Endometrial microvascular endothelial cells (primary cell): Measurements from ENCODE around the gene PHIP. TPM values are rescaled to one million over a fixed set of nuclear protein-coding genes. Genes with fewer than 3 reads are reported as not detected.

ENCODE experiments used
- in situ Hi-C: cut with HindIII; loops from 2 replicates; pipeline ENCODE4 v1.10.0; 2017; ENCODE audit warnings: low sequenced_read_pairs, low pct_unique_long_range_greater_than_20kb; ENCODE audit errors: inconsistent ontology term
- total RNA-seq: library from RNA; depleted of rRNA; stranded (reverse); fragments of >200 nt; gene quantifications from one replicate; pipeline ENCODE4 v1.2.3, GENCODE V29; 2015; ENCODE audit errors: inconsistent ontology term

The PHIP gene
- total RNA-seq, 1 donor from 2014 or later, result 12.1 TPM

- in situ Hi-C loops, result no loop called here
Observed at GRCh38 chr6:79072640-79073181, 5.3 kb downstream of the PHIP start.

DNA sequence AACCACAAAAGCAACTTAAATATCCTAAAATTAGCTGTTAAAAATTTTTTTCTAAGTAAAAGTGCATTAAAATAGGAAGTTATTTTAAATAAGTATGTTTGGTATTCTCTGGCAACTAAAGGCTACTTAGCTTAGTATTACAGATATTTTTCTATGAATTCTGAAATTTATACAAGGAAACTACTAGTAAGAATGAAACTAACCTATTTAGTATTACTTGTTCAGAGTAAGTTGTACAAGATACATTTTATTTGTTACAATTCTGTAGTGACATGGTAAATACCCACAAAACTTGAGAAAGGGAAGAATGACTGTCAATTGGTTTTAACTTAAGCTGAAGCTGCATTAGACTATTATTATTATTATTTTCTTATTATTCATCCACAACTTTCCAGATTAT is 6.5 kb downstream of the PHIP start:
- in situ Hi-C loops, result no loop called here

DNA sequence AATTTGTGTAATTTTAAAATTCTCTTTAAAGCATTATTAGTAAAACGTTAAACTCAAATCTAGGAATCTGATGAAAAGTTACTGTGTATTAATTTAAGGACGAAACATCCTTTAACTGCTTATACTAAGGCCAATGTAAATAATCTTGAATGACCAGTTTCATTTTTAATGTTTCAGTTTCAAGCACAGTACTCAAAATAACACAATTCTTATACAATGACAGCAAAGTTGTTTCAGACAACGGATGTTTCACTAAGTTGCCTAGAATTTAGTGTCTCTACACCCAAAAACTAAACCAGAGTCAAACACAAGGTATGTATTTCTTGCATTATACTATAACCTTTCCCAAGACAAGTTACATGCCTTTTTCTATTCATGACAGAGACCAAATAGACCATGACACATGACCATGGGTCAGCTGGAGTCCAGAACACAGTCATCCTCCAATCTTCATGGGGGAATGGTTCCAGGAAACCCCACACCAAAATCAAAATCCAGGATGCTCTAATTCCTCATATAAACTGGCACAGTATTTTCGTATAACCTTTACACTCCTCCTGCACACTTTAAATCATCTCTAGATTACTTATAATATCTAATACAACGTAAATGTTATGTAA is 7.7 kb downstream of the PHIP start:
- in situ Hi-C loops, result no loop called here

GRCh38 chr6:79066828-79067227 is 11.2 kb downstream of the PHIP start:
- in situ Hi-C loops, result no loop called here

GRCh38 chr6:79066330-79066729 is 11.7 kb downstream of the PHIP start:
- in situ Hi-C loops, result no loop called here

GRCh38 chr6:79065232-79065631 is 12.8 kb downstream of the PHIP start:
- in situ Hi-C loops, result no loop called here

DNA sequence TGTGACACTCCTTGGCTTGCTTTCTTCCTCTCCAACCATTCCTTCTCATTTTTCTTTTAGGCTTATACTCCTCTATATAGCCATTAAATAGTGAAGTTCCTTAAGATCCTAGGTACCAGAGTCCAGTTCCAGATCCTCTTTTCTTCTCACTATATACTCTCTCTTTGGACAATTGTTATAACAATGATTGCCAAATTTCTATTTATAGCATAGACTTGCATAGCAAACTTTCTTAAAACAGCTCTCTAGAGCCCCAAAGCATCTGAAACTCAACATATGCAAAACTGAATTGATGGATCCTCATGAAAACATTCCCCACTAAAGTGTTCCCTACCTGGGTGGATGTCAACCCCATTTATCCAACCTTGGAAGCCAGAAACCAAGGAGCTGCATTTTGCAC is 13.4 kb downstream of the PHIP start:
- in situ Hi-C loops, result no loop called here

- in situ Hi-C loops, result no loop called here
Observed at GRCh38 chr6:79062708-79063107, 15.3 kb downstream of the PHIP start.

DNA sequence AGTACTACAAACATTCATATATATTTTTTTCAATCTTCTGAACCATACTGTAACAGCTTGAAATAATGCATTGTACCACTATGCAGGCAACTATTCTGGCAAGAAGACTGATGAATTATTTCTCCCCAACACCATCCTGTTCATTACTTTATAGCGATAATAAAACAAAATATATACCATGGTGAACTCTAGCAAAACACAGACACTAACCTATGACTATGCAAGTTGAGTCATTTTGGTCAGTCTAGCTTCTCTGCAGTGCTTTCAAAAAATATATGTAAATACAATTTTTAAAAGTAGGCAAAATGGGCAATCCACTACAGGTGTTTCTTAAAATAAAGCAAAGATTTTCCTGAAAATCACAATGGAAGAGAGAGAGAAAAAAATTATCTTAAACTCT is 20.3 kb downstream of the PHIP start:
- in situ Hi-C loops, result no loop called here

DNA sequence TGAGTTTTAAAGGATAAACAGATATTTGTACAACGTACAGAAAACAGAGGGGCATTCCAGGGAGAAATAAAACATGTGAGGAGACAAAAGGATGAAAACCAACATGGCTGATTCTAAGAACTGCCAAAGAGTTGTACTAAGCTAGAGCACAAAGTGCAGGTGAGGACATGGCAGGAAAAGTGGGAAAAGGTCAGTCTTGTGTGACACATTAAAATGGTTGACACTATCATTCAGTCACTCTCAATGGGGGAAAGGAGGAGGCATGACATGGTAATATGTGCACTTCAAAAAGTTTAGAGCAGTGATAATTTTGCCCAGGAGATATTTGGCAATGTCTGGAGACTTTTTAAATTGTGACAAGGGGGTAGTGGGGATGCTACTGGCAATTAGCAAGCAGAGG is 21.8 kb downstream of the PHIP start:
- in situ Hi-C loops, result no loop called here

GRCh38 chr6:79048611-79049010 is 29.4 kb downstream of the PHIP start:
- in situ Hi-C loops, result no loop called here

DNA sequence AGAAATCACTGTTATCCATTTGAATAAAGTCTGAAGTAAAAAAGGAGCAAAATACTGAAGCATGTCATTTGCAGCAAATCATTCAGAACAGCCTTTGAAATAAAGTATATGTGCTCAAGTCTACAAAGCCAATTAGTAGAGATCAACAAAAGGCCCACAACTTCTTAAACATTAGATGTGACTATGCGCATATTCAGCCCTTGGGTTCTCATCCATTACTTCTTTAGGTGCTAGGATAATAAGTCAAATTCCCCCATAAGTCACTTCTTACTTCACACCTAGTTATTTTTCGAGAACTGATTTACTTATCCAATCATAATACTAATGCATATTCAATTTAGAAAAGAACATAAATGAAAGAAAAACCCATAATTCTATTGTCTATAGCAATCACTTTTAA is 31.0 kb downstream of the PHIP start:
- in situ Hi-C loops, result no loop called here

DNA sequence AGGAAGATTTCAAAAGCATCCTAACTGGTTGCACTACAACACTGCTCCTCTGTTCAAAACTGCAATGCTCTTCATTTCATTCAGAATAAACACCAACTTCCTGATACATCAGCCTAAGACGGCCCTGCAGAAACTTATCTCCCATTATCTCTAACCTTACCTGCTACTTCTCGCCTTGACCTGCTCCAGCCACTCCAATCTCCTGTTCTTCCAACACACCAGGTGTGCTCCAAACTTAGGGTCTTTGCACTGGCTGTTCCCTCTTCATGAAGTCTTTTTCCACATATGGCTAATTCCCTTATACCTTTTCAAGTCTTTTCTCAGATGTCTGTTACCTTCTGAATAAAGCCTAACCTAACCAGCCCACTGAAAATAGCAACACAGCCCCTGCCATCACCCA is 32.1 kb downstream of the PHIP start:
- in situ Hi-C loops, result no loop called here

GRCh38 chr6:79042799-79043126 is 35.3 kb downstream of the PHIP start:
- in situ Hi-C loops, result no loop called here

- in situ Hi-C loops, result no loop called here
Observed at GRCh38 chr6:79042088-79042798, 35.8 kb downstream of the PHIP start.

DNA sequence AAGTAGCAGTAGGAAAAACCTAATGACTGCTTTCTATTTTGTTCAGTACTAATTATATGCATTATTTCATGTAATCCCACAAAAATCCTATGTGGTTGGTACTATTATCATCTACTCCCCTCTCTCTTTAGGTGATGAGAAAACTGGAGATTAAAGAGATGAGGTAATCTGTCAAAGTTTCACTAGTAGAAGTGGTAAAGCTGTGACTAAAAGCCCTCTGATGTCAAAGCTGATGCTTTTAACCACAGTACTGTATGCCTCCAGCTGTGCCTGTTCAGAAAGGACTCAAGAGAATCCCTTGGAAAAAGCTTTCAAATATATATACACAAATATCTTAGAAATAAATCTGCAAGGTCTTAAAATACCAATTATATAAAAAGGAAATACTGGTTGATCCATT is 38.0 kb downstream of the PHIP start:
- in situ Hi-C loops, result no loop called here

- in situ Hi-C loops, result no loop called here
Observed at GRCh38 chr6:79038061-79038460, 40.0 kb downstream of the PHIP start.

GRCh38 chr6:79034865-79035264 is 43.2 kb downstream of the PHIP start:
- in situ Hi-C loops, result no loop called here

DNA sequence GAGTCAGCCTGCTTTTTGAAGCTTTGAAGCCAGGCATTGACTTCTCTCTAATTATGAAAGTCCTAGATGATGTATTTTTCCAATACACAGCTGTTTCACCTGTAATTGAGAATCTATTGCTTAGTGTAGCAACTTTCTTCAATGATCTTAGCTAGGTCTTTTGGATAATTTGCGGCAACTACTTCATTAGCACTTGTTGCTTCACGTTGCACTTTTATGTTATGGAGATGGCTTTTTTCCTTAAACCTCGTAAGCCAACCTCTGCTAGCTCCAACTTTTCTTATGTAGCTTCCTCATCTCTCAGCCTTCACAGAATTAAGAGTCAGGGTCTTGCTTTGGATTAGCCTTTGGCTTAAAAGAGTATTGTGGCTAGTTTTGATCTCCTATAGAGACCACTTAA is 44.8 kb downstream of the PHIP start:
- in situ Hi-C loops, result no loop called here

GRCh38 chr6:79031821-79032590 is 46.0 kb downstream of the PHIP start:
- in situ Hi-C loops, result no loop called here
